HepG2 (cell line): ENCODE measurements around the gene LRRC15. TPM values are rescaled to one million over a fixed set of nuclear protein-coding genes. Genes with fewer than 3 reads are reported as not detected.

Experiments
- BORCS8-MEF2B ChIP-seq: sonication (generic); formaldehyde crosslinking; IDR thresholded peaks from 2 replicates; pipeline ENCODE4 v1.8.0; 2022; ENCODE audit warnings: mild to moderate bottlenecking, missing genetic modification reagents
- CHD2 ChIP-seq: IDR thresholded peaks from 2 replicates; pipeline ENCODE4 v1.6.1; 2011; ENCODE audit warnings: low read depth, low read length, improper control_type of control experiment
- GABPB1 ChIP-seq: IDR thresholded peaks from 2 replicates; pipeline ENCODE4 v1.6.1; 2016; ENCODE audit warnings: mild to moderate bottlenecking, missing genetic modification reagents, moderate library complexity, missing compliant biosample characterization
- GFI1 ChIP-seq: sonication (generic); formaldehyde crosslinking; IDR thresholded peaks from 2 replicates; pipeline ENCODE4 v1.5.0; 2020; ENCODE audit warnings: missing genetic modification reagents, mild to moderate bottlenecking, borderline replicate concordance
- MAFF ChIP-seq: IDR thresholded peaks from 2 replicates; pipeline ENCODE4 v1.6.1; 2011; ENCODE audit warnings: low read depth, low read length, improper control_type of control experiment
- MAFK ChIP-seq, 2 experiments: IDR thresholded peaks in 1 of 2; conservative IDR thresholded peaks in 1 of 2; 2 replicates each; pipeline ENCODE4 v1.6.1; 2011; ENCODE audit warnings: improper control_type of control experiment in 2 of 2, low read length in 2 of 2
- RXRA ChIP-seq: sonication (generic); formaldehyde crosslinking; IDR thresholded peaks from 2 replicates; pipeline ENCODE4 v1.5.1; 2020; ENCODE audit warnings: missing genetic modification reagents
- SOX6 ChIP-seq, 2 experiments: fragments of 450-650 bp in 1 of 2; sonication (generic) in 1 of 2; formaldehyde crosslinking in 1 of 2; IDR thresholded peaks; 2 replicates each; pipeline versions ENCODE4 v1.4.0 to v1.6.1; 2017 to 2020; ENCODE audit warnings: antibody characterized with exemption in 1 of 2, mild to moderate bottlenecking in 1 of 2, missing genetic modification reagents in 1 of 2
- TEAD3 ChIP-seq: optimal IDR thresholded peaks from 2 replicates; pipeline ENCODE3; 2016; ENCODE audit warnings: borderline replicate concordance
- USF2 ChIP-seq, 2 experiments: sonication (generic) in 1 of 2; formaldehyde crosslinking in 1 of 2; IDR thresholded peaks; 2 replicates each; pipeline versions ENCODE4 v1.5.1 to v1.6.1; 2011 to 2020; ENCODE audit warnings: borderline replicate concordance in 1 of 2, low read depth in 1 of 2, low read length in 1 of 2, mild to moderate bottlenecking in 1 of 2, missing genetic modification reagents in 1 of 2, moderate library complexity in 1 of 2
- ZNF597 ChIP-seq: sonication (generic); formaldehyde crosslinking; IDR thresholded peaks from 2 replicates; pipeline ENCODE4 v1.5.0; 2020; ENCODE audit warnings: missing genetic modification reagents
- ZSCAN12 ChIP-seq: sonication (generic); formaldehyde crosslinking; IDR thresholded peaks from 2 replicates; pipeline ENCODE4 v1.9.0; 2021; ENCODE audit warnings: mild to moderate bottlenecking, missing genetic modification reagents
- polyA plus RNA-seq, 8 experiments: library from polyadenylated mRNA; depleted of rRNA in 3 of 8; stranded (reverse) in 7 of 8; unstranded in 1 of 8; fragments of >200 nt; fragmentation: Illumina TruSeq in 4 of 8; extraction: Trizol in 4 of 8; gene quantifications; 2 replicates each; pipeline versions ENCODE4 v1.2.1 to v1.2.3, GENCODE V29; 2011 to 2016; ENCODE audit warnings: low read depth in 4 of 8, missing spikeins in 1 of 8, mixed read lengths in 1 of 8; ENCODE audit not compliant: insufficient read depth in 1 of 8
- total RNA-seq, 5 experiments: library from RNA; depleted of rRNA; stranded (reverse); fragments of >200 nt; fragmentation: Illumina TruSeq; extraction: Trizol; gene quantifications; 2 replicates each; pipeline ENCODE4 v1.2.3, GENCODE V29; 2016; ENCODE audit warnings: low read depth in 1 of 5
- TF ChIP-seq, protein P1 (sequence below): sonication (generic); formaldehyde crosslinking; IDR thresholded peaks from 2 replicates; pipeline ENCODE4 v1.5.0; 2020; ENCODE audit warnings: mild to moderate bottlenecking, missing genetic modification reagents, moderate library complexity

LRRC15 gene
- total and polyA plus RNA-seq, 2 of the 13 experiments (the other 11 are each of a cell fraction or from before 2014, with no cell fraction given): not detected

DNA sequence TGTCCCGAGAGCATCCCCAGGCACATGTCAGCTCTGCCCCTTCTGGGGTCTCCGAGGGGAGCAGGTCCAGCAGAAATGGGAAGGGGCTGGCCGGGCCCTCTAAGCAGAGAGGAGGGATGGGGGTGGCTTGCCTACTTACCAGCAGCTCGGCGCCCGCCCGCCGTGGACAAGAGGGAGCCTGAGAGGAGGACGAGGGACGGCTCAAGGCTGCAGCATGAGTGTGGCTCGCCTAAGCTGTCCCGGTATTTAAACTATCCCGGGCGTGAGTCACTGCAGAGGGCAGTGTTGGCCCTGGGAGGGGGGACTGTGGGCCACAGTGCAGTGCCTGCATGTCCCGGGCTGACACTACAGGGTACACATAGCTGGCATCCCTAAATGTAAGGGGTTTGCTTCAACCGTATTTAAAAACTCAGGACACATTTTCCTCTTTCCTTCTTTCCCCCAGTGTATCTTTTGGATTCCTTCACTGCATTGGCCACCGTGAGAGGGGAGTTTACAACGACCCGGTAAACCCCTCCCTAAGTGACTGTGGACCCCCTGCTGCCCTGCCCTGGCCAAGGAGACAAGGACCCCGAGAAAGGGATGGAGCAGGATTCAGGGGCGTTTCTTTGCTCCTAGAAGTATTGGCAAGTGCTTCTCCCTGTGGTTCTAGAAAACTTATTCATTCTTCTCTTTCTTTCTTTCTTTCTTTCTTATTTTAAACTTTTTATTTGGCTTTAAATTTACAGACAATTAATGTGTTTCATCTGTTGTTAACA, at the start of gene LRRC15 (continued):
- TF ChIP-seq MAFK (conservative IDR thresholded peaks at IDR 0.05 in 1 of 2, IDR thresholded peaks at IDR 0.05 in 1 of 2; ENCODE audit: low read length in 2 of 2) (no peak), GFI1 (CRISPR knock-in tag) (no peak), GABPB1 (0 out of 2 replicates have a peak, but pooled peaks have one; percentile 13), TEAD3 (CRISPR knock-in tag) (peak; percentile 78), ZNF597 (CRISPR knock-in tag) (no peak), ZSCAN12 (CRISPR knock-in tag) (no peak), RXRA (CRISPR knock-in tag) (0 out of 2 replicates have a peak, but pooled peaks have one; percentile 25), MAFF (no peak), BORCS8-MEF2B (no peak), SOX6 (IDR thresholded peaks at IDR 0.05) (no peak), SOX6 (CRISPR knock-in tag; IDR thresholded peaks at IDR 0.05) (no peak), CHD2 (no peak), USF2 (IDR thresholded peaks at IDR 0.05; ENCODE audit: low read depth, low read length) (no peak), USF2 (CRISPR knock-in tag; IDR thresholded peaks at IDR 0.05; ENCODE audit: borderline replicate concordance) (no peak)
- TF ChIP-seq, protein P1, sequence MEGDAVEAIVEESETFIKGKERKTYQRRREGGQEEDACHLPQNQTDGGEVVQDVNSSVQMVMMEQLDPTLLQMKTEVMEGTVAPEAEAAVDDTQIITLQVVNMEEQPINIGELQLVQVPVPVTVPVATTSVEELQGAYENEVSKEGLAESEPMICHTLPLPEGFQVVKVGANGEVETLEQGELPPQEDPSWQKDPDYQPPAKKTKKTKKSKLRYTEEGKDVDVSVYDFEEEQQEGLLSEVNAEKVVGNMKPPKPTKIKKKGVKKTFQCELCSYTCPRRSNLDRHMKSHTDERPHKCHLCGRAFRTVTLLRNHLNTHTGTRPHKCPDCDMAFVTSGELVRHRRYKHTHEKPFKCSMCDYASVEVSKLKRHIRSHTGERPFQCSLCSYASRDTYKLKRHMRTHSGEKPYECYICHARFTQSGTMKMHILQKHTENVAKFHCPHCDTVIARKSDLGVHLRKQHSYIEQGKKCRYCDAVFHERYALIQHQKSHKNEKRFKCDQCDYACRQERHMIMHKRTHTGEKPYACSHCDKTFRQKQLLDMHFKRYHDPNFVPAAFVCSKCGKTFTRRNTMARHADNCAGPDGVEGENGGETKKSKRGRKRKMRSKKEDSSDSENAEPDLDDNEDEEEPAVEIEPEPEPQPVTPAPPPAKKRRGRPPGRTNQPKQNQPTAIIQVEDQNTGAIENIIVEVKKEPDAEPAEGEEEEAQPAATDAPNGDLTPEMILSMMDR: peak; percentile 70
